Nephron (organoid): ENCODE measurements around the gene LRRC10B.

Source experiments
- H3K27ac Mint-ChIP-seq, 3 experiments: 2 replicates each; pipeline ENCODE4 v1.8.0; 2020; ENCODE audit warnings: mixed read lengths in 3 of 3, mild to moderate bottlenecking in 2 of 3, moderate library complexity in 1 of 3
- H3K27me3 Mint-ChIP-seq: 2 replicates; pipeline ENCODE4 v1.8.0; 2021; ENCODE audit warnings: low read depth, mild to moderate bottlenecking, moderate library complexity, mixed read lengths
- H3K36me3 Mint-ChIP-seq: 2 replicates; pipeline ENCODE4 v1.8.0; 2020; ENCODE audit warnings: low read depth, mixed read lengths
- H3K4me1 Mint-ChIP-seq: 2 replicates; pipeline ENCODE4 v1.8.0; 2020; ENCODE audit warnings: mixed read lengths
- H3K4me3 Mint-ChIP-seq, 3 experiments: 2 replicates each; pipeline ENCODE4 v1.8.0; 2020; ENCODE audit warnings: mild to moderate bottlenecking in 3 of 3, mixed read lengths in 3 of 3, moderate library complexity in 2 of 3
- H3K9me3 Mint-ChIP-seq: 2 replicates; pipeline ENCODE4 v1.8.0; 2020; ENCODE audit warnings: mixed read lengths
- CTCF ChIP-seq, 3 experiments: fragments of 200-600 bp; sonication (generic); IDR thresholded peaks; one replicate each; pipeline ENCODE4 v1.5.0; 2021; ENCODE audit warnings: antibody characterized with exemption in 3 of 3; ENCODE audit not compliant: unreplicated experiment in 3 of 3

The LRRC10B gene

GRCh38 chr11:61496602-61497400, 11.7 kb upstream of the LRRC10B start:
- no peak overlapping the region for H3K4me3 Mint-ChIP-seq
- no peak for TF ChIP-seq CTCF (IDR thresholded peaks at IDR 0.05; ENCODE audit: unreplicated experiment in 3 of 3)
- no peaks in the 10 kb centered on the region for H3K9me3 Mint-ChIP-seq
- H3K27ac Mint-ChIP-seq, result no peak overlapping the region
- no peaks in the 10 kb centered on the region for H3K36me3 Mint-ChIP-seq
- H3K4me1 Mint-ChIP-seq, result peaks cover 21% of the 10 kb centered on the region
- H3K27me3 Mint-ChIP-seq, result peaks cover 10% of the 10 kb centered on the region

GRCh38 chr11:61497473-61497872, 11.1 kb upstream of the LRRC10B start:
- H3K4me3 Mint-ChIP-seq, result no peak overlapping the region
- no peak overlapping the region for H3K27ac Mint-ChIP-seq
- no peaks in the 10 kb centered on the region for H3K36me3 Mint-ChIP-seq
- TF ChIP-seq CTCF (IDR thresholded peaks at IDR 0.05; ENCODE audit: unreplicated experiment in 3 of 3), result no peak
- H3K27me3 Mint-ChIP-seq, result peaks cover 10% of the 10 kb centered on the region
- H3K4me1 Mint-ChIP-seq, result peaks cover 15% of the 10 kb centered on the region
- no peaks in the 10 kb centered on the region for H3K9me3 Mint-ChIP-seq

- Mint-ChIP-seq H3K27me3 (peaks cover 10% of the 10 kb centered on the region), H3K27ac (no peak overlapping the region), H3K9me3 (no peaks in the 10 kb centered on the region), H3K4me3 (no peak overlapping the region), H3K4me1 (peaks cover 15% of the 10 kb centered on the region), H3K36me3 (no peaks in the 10 kb centered on the region)
- no peak for TF ChIP-seq CTCF (IDR thresholded peaks at IDR 0.05; ENCODE audit: unreplicated experiment in 3 of 3)
Measured at GRCh38 chr11:61497876-61498275, 10.7 kb upstream of the LRRC10B start.

GRCh38 chr11:61498767-61499341, 9.7 kb upstream of the LRRC10B start:
- Mint-ChIP-seq H3K4me3 (no peak overlapping the region), H3K27me3 (peaks cover 12% of the 10 kb centered on the region), H3K9me3 (no peaks in the 10 kb centered on the region), H3K36me3 (no peaks in the 10 kb centered on the region), H3K4me1 (peaks cover 8% of the 10 kb centered on the region), H3K27ac (no peak overlapping the region)
- no peak for TF ChIP-seq CTCF (IDR thresholded peaks at IDR 0.05; ENCODE audit: unreplicated experiment in 3 of 3)

- H3K27ac Mint-ChIP-seq, result no peak overlapping the region
- H3K9me3 Mint-ChIP-seq, result no peaks in the 10 kb centered on the region
- peaks cover 15% of the 10 kb centered on the region for H3K27me3 Mint-ChIP-seq
- no peak overlapping the region for H3K4me3 Mint-ChIP-seq
- peaks cover 1% of the 10 kb centered on the region for H3K4me1 Mint-ChIP-seq
- no peak for TF ChIP-seq CTCF (IDR thresholded peaks at IDR 0.05; ENCODE audit: unreplicated experiment in 3 of 3)
- H3K36me3 Mint-ChIP-seq, result no peaks in the 10 kb centered on the region
Measured at GRCh38 chr11:61499816-61500491, 8.6 kb upstream of the LRRC10B start.
